HG02840 (cell line): ENCODE results near the gene SLC30A3.

Source experiments
- ATAC-seq: cut with Tn5 transposase; IDR thresholded peaks from one replicate; pipeline ENCODE4 v1.9.1; 2021; ENCODE audit warnings: mild to moderate bottlenecking, moderate library complexity, moderate number of reproducible peaks; ENCODE audit not compliant: unreplicated experiment, low FRiP score

SLC30A3 gene

DNA sequence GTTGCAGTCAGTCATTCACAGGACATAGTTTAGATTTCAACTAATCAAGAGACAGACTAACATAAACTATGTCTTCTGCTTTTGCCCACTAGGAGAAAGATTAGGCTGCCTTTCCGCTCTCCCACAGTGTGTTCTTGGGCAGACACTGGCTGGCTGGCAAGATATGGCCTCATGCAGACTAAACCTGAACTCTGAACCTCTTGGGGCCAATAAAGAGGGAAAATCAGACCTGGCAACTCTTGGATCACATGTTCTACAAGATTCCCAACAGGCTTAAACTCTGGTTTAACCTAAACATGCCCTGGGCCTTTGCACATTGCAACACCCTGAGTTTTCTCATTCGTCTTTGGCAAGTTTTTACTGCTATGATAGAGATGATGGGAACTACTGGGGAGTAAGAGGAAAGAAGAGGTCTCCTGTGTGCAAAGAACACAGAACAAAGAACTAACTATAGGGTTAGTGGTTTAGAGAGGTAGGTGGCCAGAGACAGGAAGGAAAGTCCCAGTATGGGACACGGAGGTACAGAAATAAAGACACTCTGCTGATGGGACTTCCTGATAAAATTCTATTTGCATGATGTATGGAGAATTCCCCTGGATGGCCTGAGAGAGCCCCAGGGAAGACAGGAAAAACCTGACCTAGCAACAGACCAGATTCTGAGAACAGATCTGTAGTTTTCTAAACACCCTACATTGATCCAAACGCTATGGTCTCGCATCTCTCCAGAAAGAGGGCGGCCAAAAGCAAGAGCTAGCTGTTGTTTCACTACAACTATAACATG lies 53.0 kb downstream of the SLC30A3 start:
- no peak for ATAC-seq

DNA sequence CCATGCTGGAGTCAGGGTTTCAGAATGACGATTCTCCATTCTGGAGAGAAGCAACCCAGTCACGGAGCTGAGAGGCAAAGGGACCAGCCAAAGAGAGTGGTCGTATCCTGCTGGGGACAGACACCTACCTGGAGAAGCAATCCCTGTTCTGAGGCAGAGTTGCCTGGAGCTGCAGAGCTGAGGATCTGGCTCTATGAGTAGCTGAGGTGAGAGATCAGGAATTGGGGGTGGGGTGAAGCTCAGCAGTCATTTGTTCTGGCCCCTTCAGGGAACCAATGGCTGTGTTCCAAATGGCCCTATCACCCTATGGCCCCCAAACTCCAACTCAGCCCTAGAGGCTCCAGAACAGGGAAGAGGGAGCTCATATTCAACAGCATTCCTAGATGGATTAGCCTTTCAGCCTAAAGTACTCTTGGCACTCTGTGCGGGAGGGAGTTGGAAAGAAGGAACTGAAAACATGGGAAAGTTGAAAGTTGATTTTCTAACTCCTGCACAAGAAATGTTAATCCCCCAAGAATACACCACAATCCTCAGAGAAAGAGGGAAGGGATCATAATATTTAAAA lies 54.3 kb downstream of the SLC30A3 start:
- no peak for ATAC-seq

DNA sequence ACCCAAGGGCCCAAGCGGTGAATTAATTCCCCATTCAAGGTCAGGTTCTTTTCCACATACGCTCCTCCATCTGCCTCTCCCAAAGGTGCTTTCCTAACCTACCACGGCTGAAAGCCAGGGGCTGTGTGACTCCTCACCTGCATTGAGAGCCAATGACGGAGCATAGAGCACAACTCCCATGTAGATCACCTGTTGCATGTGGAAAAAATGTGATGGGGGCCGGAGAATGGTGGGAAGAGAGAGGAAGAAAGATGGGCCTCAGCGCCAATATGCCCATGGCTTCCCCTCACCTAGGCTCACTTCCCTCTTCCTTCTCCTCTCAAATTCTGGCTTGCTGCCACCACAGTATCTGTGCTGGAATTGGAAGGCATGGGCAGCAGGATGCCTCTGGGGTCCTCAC lies 56.5 kb downstream of the SLC30A3 start:
- no peak for ATAC-seq

DNA sequence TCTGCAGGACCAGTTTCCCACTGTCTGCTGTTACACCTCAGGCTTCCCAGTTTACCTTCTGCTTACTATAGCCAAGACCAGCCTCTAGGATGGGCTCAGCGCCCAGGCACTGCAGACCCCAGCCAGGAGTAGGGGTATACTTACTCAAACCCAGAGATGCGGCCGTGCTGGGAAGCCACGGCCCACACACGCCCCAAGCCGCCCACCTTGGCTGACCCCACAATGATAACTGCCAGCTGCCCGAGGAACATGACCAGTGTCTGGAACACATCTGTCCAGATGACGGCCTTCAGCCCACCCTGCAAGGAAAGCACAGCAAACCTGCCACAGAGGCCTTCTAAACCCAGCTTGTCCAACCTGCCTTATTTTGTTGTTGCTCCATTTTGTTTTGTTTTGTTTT lies 57.6 kb downstream of the SLC30A3 start:
- no peak for ATAC-seq

DNA sequence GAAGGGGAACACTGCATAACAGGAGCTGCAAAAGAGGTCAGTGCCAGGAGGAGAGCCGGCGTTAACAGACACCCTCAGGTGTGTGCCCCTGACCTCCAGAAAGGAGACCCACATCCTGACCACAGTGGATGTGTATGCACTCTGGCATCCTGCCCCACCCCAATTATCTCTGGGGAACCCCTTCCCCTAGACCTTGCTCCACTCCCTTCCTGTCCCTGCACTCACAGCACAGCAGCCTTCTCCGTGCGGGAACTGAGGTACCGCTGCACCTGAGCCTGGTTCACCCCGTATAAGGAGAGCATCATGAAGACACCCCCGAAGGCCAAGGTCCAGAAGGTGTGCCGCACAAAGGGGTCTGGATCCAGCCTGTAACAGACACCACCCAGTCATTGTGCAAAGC lies 58.3 kb downstream of the SLC30A3 start:
- no peak for ATAC-seq

DNA sequence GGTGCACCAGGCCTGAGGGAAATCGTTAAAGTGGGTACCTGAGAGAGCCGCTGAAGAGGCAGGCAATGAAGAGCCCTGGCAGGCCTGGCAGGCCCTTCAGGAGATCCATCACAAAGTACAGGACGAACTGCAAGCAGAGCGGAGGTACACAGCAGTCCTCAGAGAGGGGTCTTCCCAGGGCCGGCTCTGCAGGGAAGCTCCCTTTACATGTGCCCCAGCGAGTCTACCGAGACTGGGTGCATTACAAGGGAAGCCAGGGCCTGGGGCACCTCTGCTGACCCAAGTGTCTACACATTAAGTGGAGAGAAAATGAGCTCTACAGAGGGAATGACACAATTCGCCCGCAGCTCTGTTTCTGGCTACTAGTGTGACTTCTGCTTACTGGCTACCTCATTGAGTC lies 59.1 kb downstream of the SLC30A3 start:
- no peak for ATAC-seq
